SK-N-MC (cell line): ENCODE data around the gene NFIB.

Experiments used
- EZH2 ChIP-seq: fragments of 200-600 bp; sonication (generic); IDR thresholded peaks from one replicate; pipeline ENCODE4 v1.6.1; 2017; ENCODE audit warnings: antibody characterized with exemption
- FOXP2 ChIP-seq: optimal IDR thresholded peaks from 2 replicates; pipeline ENCODE3; 2011; ENCODE audit warnings: mild to moderate bottlenecking, moderate library complexity; ENCODE audit not compliant: insufficient read depth; ENCODE audit errors: extremely low read length, control extremely low read depth
- POLR2AphosphoS5 ChIP-seq: IDR thresholded peaks from 2 replicates; pipeline ENCODE4 v1.6.1; 2012; ENCODE audit warnings: mild to moderate bottlenecking, low read depth, low read length, borderline replicate concordance

DNA sequence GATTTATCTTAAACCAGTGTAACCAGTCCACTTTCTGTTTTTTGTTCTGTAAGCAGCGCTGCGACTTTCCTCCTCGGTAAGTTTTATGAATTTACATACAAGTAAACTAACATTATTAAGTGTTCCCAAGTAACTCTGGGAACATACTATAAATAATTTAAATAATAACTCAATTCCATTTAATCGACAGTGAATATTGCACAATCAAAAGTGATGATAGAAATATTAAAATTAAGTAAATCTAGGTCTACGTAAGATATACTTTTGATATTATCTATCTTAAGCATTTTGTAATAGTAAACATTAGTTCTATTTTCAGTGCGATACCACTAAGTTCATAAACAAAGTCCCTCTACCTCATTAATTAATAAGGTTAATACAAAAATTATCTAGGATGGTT lies 7.8 kb downstream of the NFIB start:
- TF ChIP-seq POLR2AphosphoS5 (no peak), EZH2 (no peak), FOXP2 (no peak)
